Upper lobe of left lung (tissue), 4 donors: ENCODE measurements around the gene GLRX5.

ENCODE experiments used
- EP300 ChIP-seq, 4 donors: sonication (generic); formaldehyde crosslinking; IDR thresholded peaks; one replicate each; pipeline ENCODE4 v1.5.1; 2017; ENCODE audit warnings: antibody characterized with exemption in 4 of 4, control low read depth in 2 of 4
- POLR2A ChIP-seq, 4 donors: fragments of 450-650 bp; IDR thresholded peaks; one replicate each; pipeline ENCODE4 v1.5.1; 2016 to 2017; ENCODE audit warnings: antibody characterized with exemption in 4 of 4, mild to moderate bottlenecking in 2 of 4
- TF ChIP-seq, protein P1 (sequence below), 6 experiments: fragments of 450-650 bp in 4 of 6; fragments of 200-600 bp in 2 of 6; sonication (generic) in 2 of 6; IDR thresholded peaks; one replicate each; pipeline ENCODE4 v1.5.1; 2016 to 2019; ENCODE audit warnings: antibody characterized with exemption in 6 of 6

DNA sequence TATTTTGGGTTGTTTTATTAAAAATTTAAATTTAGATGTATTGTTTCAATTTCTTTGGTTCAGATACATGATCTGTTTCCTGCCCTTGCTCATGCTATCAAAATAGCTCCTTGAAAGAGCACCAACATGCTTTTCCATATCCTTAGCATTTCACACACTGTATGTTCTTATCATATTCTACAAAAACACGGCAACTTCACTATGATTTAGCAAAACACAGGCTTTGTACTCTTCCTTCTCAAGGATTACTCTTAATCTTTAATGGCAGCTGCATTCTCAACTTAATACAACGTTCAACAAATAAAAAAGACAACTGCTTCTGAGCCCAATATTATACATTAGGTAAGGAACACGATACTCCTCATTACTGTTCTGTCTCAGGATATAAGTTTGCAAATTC, 2.9 kb upstream of the GLRX5 start:
- TF ChIP-seq, protein P1, sequence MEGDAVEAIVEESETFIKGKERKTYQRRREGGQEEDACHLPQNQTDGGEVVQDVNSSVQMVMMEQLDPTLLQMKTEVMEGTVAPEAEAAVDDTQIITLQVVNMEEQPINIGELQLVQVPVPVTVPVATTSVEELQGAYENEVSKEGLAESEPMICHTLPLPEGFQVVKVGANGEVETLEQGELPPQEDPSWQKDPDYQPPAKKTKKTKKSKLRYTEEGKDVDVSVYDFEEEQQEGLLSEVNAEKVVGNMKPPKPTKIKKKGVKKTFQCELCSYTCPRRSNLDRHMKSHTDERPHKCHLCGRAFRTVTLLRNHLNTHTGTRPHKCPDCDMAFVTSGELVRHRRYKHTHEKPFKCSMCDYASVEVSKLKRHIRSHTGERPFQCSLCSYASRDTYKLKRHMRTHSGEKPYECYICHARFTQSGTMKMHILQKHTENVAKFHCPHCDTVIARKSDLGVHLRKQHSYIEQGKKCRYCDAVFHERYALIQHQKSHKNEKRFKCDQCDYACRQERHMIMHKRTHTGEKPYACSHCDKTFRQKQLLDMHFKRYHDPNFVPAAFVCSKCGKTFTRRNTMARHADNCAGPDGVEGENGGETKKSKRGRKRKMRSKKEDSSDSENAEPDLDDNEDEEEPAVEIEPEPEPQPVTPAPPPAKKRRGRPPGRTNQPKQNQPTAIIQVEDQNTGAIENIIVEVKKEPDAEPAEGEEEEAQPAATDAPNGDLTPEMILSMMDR (IDR thresholded peaks at IDR 0.05) = no peak
- TF ChIP-seq POLR2A (IDR thresholded peaks at IDR 0.05) = no peak
- TF ChIP-seq EP300 (IDR thresholded peaks at IDR 0.05) = no peak
